ENCODE data around the gene ANKRD11. TPM values are rescaled to one million over a fixed set of nuclear protein-coding genes. Genes with fewer than 3 reads are reported as not detected.

Gene ANKRD11
- total and polyA plus RNA-seq, 7 experiments from 2014 or later, result 8.7 to 254 (median 239) TPM

DNA sequence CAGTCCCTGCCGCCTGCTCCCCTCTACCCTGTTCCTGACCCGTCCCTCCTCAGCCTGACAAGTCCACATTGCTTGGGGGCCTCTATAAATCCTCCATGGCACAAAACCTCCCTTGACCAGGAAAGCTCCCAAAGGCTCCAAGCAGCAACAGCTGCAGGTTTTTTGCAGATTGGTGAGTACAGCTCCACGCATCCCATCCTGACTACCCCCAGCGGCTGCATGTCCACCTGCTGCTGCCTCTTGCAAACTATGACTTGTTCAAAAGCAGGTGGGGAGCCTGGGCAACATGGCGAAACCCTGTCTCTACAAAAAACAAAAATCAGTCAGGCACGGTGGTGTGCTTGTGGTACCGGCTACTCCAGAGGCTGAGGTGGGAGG lies 122.8 kb downstream of the ANKRD11 start:
- Histone ChIP-seq H3K9me3 (ENCODE audit: control insufficient read depth in 2 of 3, low read length in 3 of 3) (no peaks in the 10 kb centered on the region), H3K36me3 (ENCODE audit: control insufficient read depth in 2 of 3, insufficient read depth in 3 of 3, low read length in 3 of 3) (peaks cover 0 to 31% (median 0%) of the 10 kb centered on the region in 3 experiments), H3K27me3 (ENCODE audit: control insufficient read depth in 2 of 2, insufficient read depth in 2 of 2, low read length in 2 of 2) (no peaks in the 10 kb centered on the region), H3K27ac (ENCODE audit: low read depth, low read length) (no peak overlapping the region), H3K4me1 (ENCODE audit: control insufficient read depth in 2 of 2, insufficient read depth in 2 of 2, low read length in 2 of 2) (peaks cover 34 to 55% of the 10 kb centered on the region in 2 donors), H3K4me3 (ENCODE audit: low read length) (no peak overlapping the region)
- ATAC-seq (no peak), DNase-seq (no peak)
- Mint-ChIP-seq H3K4me3 (peak overlapping the region in 1 of 10 donors; percentile 56), H3K9me3 (no peaks in the 10 kb centered on the region), H3K27ac (peak overlapping the region in 2 of 9 donors; percentile 52 to 77), H3K4me1 (peaks cover 62 to 95% (median 81%) of the 10 kb centered on the region in 7 donors), H3K27me3 (no peaks in the 10 kb centered on the region), H3K36me3 (peaks cover 0 to 16% (median 3%) of the 10 kb centered on the region in 5 donors)
- CTCF ChIA-PET, result no interaction called here
- POLR2A ChIA-PET, result no interaction called here
- intact Hi-C loops (cut with micrococcal nuclease), result no loop called here

DNA sequence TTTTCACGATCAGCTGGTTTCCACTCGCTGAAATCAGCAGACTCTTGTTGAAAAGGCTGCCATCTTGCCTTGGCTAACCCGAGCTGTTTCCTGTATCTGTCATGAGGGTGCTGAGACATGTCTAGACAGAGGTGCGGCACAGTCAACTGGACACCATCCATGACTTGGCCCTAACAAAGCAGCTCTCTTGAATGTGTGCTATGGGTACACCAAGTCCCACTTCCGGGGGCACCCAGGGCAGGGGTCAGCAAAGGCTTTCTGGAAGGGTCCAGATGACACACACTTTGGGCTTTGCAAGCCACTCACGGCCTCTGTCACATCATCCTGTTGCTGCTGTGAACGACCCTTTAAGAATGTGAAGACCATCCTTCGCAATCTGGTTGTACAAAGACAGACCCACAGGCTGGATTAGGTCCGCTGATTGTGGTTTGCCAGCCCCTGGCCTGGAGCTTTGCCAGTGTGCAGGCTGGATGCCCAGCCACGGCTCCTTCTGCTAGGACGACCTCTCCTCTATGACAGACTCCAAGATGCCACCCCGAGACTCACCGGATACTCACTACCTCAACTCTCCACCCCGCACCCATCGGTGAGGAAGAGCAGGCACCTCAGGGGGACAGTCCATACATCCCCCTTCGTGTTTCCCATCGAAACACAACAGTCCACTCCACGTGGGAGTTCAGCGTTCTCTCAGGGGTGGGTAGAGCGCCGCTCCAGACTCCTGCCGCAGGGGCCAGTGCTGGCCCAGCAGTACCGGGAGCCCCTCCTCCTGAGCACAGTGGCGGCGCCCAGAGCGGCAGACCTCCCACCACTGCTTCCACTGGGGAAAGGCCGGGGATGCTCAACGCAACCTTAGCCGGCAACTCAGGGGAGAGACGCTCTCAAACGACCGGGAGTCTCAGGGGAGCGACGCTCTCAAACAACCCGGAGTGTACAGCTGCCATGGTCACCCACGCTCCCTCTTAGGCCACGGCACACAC lies 123.5 kb downstream of the ANKRD11 start:
- no peak for ATAC-seq
- peak overlapping the region in 4 of 9 donors; percentile 26 to 86 (median 82) for H3K27ac Mint-ChIP-seq
- peaks cover 0 to 12% (median 3%) of the 10 kb centered on the region in 5 donors for H3K36me3 Mint-ChIP-seq
- Histone ChIP-seq H3K4me1 (ENCODE audit: control insufficient read depth in 2 of 2, insufficient read depth in 2 of 2, low read length in 2 of 2) (peaks cover 39 to 61% of the 10 kb centered on the region in 2 donors), H3K36me3 (ENCODE audit: control insufficient read depth in 2 of 3, insufficient read depth in 3 of 3, low read length in 3 of 3) (peaks cover 0 to 27% (median 0%) of the 10 kb centered on the region in 3 experiments), H3K27me3 (ENCODE audit: control insufficient read depth in 2 of 2, insufficient read depth in 2 of 2, low read length in 2 of 2) (no peaks in the 10 kb centered on the region), H3K9me3 (ENCODE audit: control insufficient read depth in 2 of 3, low read length in 3 of 3) (no peaks in the 10 kb centered on the region), H3K27ac (ENCODE audit: low read depth, low read length) (no peak overlapping the region), H3K4me3 (ENCODE audit: low read length) (no peak overlapping the region)
- ChIA-PET CTCF (no interaction called here), POLR2A (no interaction called here)
- peaks cover 64 to 99% (median 85%) of the 10 kb centered on the region in 7 donors for H3K4me1 Mint-ChIP-seq
- no peak for DNase-seq
- H3K27me3 Mint-ChIP-seq, result no peaks in the 10 kb centered on the region
- intact Hi-C loops (cut with micrococcal nuclease), result no loop called here
- H3K4me3 Mint-ChIP-seq, result peak overlapping the region in 3 of 10 donors; percentile 6 to 43 (median 35)
- no peaks in the 10 kb centered on the region for H3K9me3 Mint-ChIP-seq

- peaks cover 0 to 6% (median under 1%) of the 10 kb centered on the region in 5 donors for H3K36me3 Mint-ChIP-seq
- H3K27me3 Mint-ChIP-seq, result no peaks in the 10 kb centered on the region
- Histone ChIP-seq H3K4me3 (ENCODE audit: low read length) (no peak overlapping the region), H3K4me1 (ENCODE audit: control insufficient read depth in 2 of 2, insufficient read depth in 2 of 2, low read length in 2 of 2) (peaks cover 45 to 69% of the 10 kb centered on the region in 2 donors), H3K27me3 (ENCODE audit: control insufficient read depth in 2 of 2, insufficient read depth in 2 of 2, low read length in 2 of 2) (no peaks in the 10 kb centered on the region), H3K27ac (ENCODE audit: low read depth, low read length) (no peak overlapping the region), H3K9me3 (ENCODE audit: control insufficient read depth in 2 of 3, low read length in 3 of 3) (no peaks in the 10 kb centered on the region), H3K36me3 (ENCODE audit: control insufficient read depth in 2 of 3, insufficient read depth in 3 of 3, low read length in 3 of 3) (peaks cover 0 to 18% (median 0%) of the 10 kb centered on the region in 3 experiments)
- intact Hi-C loops (cut with micrococcal nuclease), result no loop called here
- peak overlapping the region in 4 of 9 donors; percentile 12 to 48 (median 22) for H3K27ac Mint-ChIP-seq
- peaks cover 64 to 99% (median 87%) of the 10 kb centered on the region in 7 donors for H3K4me1 Mint-ChIP-seq
- ChIA-PET CTCF (no interaction called here), POLR2A (interaction anchor here (1.9 kb wide), 1 partner anchor 17 kb away, joined by 8 read pairs; no protein-coding TSS in a partner anchor)
- DNase-seq (no peak), ATAC-seq (no peak)
- H3K4me3 Mint-ChIP-seq, result peak overlapping the region in 1 of 10 donors; percentile 43
- H3K9me3 Mint-ChIP-seq, result no peaks in the 10 kb centered on the region
Measured at GRCh38 chr16:89365996-89366395, 124.4 kb downstream of the ANKRD11 start.

DNA sequence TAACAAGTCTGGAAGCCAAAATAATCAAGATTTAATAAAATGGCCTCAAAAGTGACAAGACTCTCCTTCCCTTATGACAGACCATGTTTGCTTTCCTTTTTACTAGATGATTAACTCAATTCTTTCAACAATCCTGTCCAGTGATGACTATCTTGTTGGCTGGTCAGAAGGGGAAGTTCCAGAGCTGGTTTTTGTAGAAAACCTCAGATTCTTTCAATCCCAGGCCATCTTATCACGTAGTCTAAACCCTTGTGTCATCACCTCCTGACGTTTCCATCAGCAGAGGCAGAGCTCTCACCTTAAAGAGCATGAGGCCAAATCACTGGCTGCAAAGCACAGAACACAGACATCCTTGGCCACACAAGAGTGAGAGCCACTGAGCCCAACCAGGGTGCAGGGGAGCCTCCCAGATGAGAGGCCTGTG lies 125.3 kb downstream of the ANKRD11 start:
- ATAC-seq (no peak), DNase-seq (no peak)
- CTCF ChIA-PET, result no interaction called here
- Mint-ChIP-seq H3K27me3 (no peaks in the 10 kb centered on the region), H3K9me3 (no peaks in the 10 kb centered on the region), H3K4me3 (peak overlapping the region in 5 of 10 donors; percentile 30 to 72 (median 64)), H3K4me1 (peaks cover 64 to 99% (median 87%) of the 10 kb centered on the region in 7 donors), H3K36me3 (peaks cover 0 to 7% (median 0%) of the 10 kb centered on the region in 5 donors), H3K27ac (peak overlapping the region; percentile 11 to 90 (median 74))
- no peak overlapping the region for H3K4me3 ChIP-seq (ENCODE audit: low read length)
- POLR2A ChIA-PET, result interaction anchor here (0.9 to 1.9 kb wide), 3 partner anchors 11 to 30 kb away, joined by 3 to 8 read pairs (median 4); no protein-coding TSS in a partner anchor
- H3K9me3 ChIP-seq (ENCODE audit: control insufficient read depth in 2 of 3, low read length in 3 of 3), result no peaks in the 10 kb centered on the region
- no peak overlapping the region for H3K27ac ChIP-seq (ENCODE audit: low read depth, low read length)
- intact Hi-C loops (cut with micrococcal nuclease), result no loop called here
- H3K4me1 ChIP-seq (ENCODE audit: control insufficient read depth in 2 of 2, insufficient read depth in 2 of 2, low read length in 2 of 2), result peaks cover 47 to 72% of the 10 kb centered on the region in 2 donors
- peaks cover 0 to 9% (median 0%) of the 10 kb centered on the region in 3 experiments for H3K36me3 ChIP-seq (ENCODE audit: control insufficient read depth in 2 of 3, insufficient read depth in 3 of 3, low read length in 3 of 3)
- no peaks in the 10 kb centered on the region for H3K27me3 ChIP-seq (ENCODE audit: control insufficient read depth in 2 of 2, insufficient read depth in 2 of 2, low read length in 2 of 2)

DNA sequence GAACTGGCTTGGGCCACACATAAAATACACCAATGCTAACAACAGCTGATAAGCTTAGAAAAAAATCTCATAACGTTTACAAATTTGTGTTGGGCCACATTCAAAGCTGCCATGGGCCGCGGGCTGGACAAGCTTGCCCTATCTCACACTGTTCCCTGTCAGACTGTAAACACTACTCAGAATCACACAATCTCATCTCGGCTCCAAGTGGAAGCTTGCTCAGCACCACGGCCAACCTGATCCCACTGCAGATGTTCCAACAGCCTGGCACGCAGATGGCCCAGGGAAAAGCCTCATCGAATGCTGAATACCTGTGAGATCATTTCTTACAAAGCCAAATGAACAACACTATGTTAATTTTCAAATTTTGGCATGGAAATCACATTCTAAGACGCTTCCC lies 125.8 kb downstream of the ANKRD11 start:
- Mint-ChIP-seq H3K4me3 (peak overlapping the region in 9 of 10 donors; percentile 25 to 73 (median 60)), H3K4me1 (peaks cover 64 to 99% (median 87%) of the 10 kb centered on the region in 7 donors), H3K9me3 (no peaks in the 10 kb centered on the region), H3K27ac (peak overlapping the region; percentile 11 to 90 (median 75)), H3K36me3 (peaks cover 0 to 9% (median 0%) of the 10 kb centered on the region in 5 donors), H3K27me3 (no peaks in the 10 kb centered on the region)
- no peak for DNase-seq
- ATAC-seq, result no peak
- Histone ChIP-seq H3K4me1 (ENCODE audit: control insufficient read depth in 2 of 2, insufficient read depth in 2 of 2, low read length in 2 of 2) (peaks cover 52 to 73% of the 10 kb centered on the region in 2 donors), H3K27ac (ENCODE audit: low read depth, low read length) (no peak overlapping the region), H3K4me3 (ENCODE audit: low read length) (no peak overlapping the region), H3K27me3 (ENCODE audit: control insufficient read depth in 2 of 2, insufficient read depth in 2 of 2, low read length in 2 of 2) (no peaks in the 10 kb centered on the region), H3K9me3 (ENCODE audit: control insufficient read depth in 2 of 3, low read length in 3 of 3) (no peaks in the 10 kb centered on the region), H3K36me3 (ENCODE audit: control insufficient read depth in 2 of 3, insufficient read depth in 3 of 3, low read length in 3 of 3) (peaks cover 0 to 6% (median 0%) of the 10 kb centered on the region in 3 experiments)
- ChIA-PET CTCF (no interaction called here), POLR2A (interaction anchor here (0.6 to 1.9 kb wide), 6 partner anchors 10 to 82 kb away, joined by 3 to 8 read pairs (median 4); no protein-coding TSS in a partner anchor)
- intact Hi-C loops (cut with micrococcal nuclease), result loop anchor here (5.0 kb wide), 3 partner anchors 43 to 143 kb away; partner anchors contain the start of gene SPG7 (in 1 of the 2)

DNA sequence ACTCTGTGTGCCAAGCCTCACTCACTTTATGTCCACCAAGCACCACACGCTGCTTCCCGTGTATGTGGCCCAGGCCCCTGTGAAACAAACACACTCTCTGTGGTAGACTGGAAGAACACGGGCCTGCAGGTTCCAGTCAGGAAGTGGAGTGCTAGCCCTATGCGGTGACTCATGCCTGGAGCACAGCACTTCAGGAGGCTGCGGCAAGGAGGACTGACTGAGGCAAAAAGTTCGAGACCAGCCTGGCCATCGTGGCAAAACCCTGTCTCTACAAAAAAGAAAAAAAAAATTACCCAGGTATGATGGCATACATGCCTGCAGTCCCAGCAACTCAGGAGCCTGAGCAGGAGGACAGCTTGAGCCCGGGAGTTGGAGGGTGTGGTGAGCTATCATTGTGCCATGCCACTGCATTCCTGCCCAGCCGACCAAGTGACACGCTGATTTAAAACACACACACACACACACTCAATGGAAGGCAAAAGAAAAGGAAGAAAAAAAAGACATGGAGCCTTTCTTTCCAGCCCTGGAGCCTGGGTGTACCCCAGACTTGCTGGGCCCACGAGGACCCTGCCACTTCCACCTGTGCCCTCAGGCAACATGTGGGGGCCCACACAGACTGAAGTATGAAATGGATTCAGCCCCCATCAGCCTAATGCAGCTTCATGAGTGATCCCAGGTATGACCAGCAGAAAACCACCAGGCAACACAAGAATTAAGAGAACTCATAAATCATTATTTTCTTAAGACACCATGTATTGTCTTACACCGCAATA lies 126.6 kb downstream of the ANKRD11 start:
- peak overlapping the region; percentile 13 to 90 (median 77) for H3K27ac Mint-ChIP-seq
- ATAC-seq, result no peak
- Histone ChIP-seq H3K4me1 (ENCODE audit: control insufficient read depth in 2 of 2, insufficient read depth in 2 of 2, low read length in 2 of 2) (peaks cover 56 to 75% of the 10 kb centered on the region in 2 donors), H3K4me3 (ENCODE audit: low read length) (no peak overlapping the region), H3K9me3 (ENCODE audit: control insufficient read depth in 2 of 3, low read length in 3 of 3) (no peaks in the 10 kb centered on the region), H3K36me3 (ENCODE audit: control insufficient read depth in 2 of 3, insufficient read depth in 3 of 3, low read length in 3 of 3) (peaks cover 0 to 3% (median 0%) of the 10 kb centered on the region in 3 experiments), H3K27ac (ENCODE audit: low read depth, low read length) (peak overlapping the region; percentile 23), H3K27me3 (ENCODE audit: control insufficient read depth in 2 of 2, insufficient read depth in 2 of 2, low read length in 2 of 2) (no peaks in the 10 kb centered on the region)
- H3K36me3 Mint-ChIP-seq, result peaks cover 0 to 9% (median 0%) of the 10 kb centered on the region in 5 donors
- peak overlapping the region; percentile 10 to 73 (median 62) for H3K4me3 Mint-ChIP-seq
- H3K27me3 Mint-ChIP-seq, result no peaks in the 10 kb centered on the region
- intact Hi-C loops (cut with micrococcal nuclease), result loop anchor here (2.0 to 5.0 kb wide), 4 partner anchors 19 to 143 kb away; partner anchors contain the start of gene SPG7 (in 1 of the 2)
- DNase-seq, result peak in 2 of 9 donors; percentile 12 to 59
- H3K4me1 Mint-ChIP-seq, result peaks cover 65 to 99% (median 87%) of the 10 kb centered on the region in 7 donors
- ChIA-PET POLR2A (interaction anchor here (0.6 to 1.9 kb wide), 8 partner anchors 10 to 113 kb away, joined by 3 to 8 read pairs (median 4); no protein-coding TSS in a partner anchor), CTCF (no interaction called here)
- H3K9me3 Mint-ChIP-seq, result no peaks in the 10 kb centered on the region

Data from naive thymus-derived CD4-positive, alpha-beta T cell (primary cell).